ENCODE results near the gene ADPRS. TPM values are rescaled to one million over a fixed set of nuclear protein-coding genes. Genes with fewer than 3 reads are reported as not detected.

Gene ADPRS
- total and polyA plus RNA-seq, 2 experiments from 2014 or later, result 22.6 to 46.6 TPM

DNA sequence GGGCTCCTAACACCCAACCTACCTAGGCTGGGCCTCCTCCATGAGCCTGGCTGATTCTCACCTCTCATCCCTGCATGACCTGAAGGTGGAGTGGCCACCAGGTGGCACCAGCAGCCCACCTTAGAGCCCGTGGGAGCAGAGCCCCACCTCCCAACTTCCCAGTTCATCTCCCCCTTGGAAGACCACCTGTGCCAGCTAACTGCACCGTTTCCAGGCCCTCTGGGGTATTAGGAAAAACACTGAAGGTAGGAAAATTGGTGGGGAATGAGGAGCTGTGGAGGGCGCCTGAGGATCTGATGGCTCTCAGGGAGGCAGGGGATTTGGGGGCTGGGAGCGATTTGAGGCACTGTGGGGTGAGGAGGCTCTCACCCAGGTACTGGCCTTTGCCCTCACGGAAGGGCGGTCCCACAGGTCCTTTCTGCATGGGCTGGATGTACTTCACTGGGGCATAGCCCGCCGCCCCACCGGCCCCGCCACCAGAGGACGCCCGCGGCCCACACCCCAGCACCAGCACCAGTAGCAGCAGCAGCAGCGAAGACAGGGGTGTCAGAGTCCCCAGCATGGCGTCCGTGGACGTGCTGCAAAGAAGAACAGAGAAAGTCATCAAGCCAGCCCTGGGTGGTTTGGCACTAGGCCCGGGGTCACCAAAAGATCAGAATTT, 11.1 kb downstream of the ADPRS start:
- H3K27ac Mint-ChIP-seq, result 0 out of 2 replicates have a peak overlapping the region, but pooled peaks have one; percentile 36
- H2AFZ ChIP-seq, result peak overlapping the region; percentile 90

More for the DNA sequence above, 11.1 kb downstream of the ADPRS start:
- peaks cover 17% of the 10 kb centered on the region for H3K4me1 Mint-ChIP-seq
- TF ChIP-seq, protein P1, sequence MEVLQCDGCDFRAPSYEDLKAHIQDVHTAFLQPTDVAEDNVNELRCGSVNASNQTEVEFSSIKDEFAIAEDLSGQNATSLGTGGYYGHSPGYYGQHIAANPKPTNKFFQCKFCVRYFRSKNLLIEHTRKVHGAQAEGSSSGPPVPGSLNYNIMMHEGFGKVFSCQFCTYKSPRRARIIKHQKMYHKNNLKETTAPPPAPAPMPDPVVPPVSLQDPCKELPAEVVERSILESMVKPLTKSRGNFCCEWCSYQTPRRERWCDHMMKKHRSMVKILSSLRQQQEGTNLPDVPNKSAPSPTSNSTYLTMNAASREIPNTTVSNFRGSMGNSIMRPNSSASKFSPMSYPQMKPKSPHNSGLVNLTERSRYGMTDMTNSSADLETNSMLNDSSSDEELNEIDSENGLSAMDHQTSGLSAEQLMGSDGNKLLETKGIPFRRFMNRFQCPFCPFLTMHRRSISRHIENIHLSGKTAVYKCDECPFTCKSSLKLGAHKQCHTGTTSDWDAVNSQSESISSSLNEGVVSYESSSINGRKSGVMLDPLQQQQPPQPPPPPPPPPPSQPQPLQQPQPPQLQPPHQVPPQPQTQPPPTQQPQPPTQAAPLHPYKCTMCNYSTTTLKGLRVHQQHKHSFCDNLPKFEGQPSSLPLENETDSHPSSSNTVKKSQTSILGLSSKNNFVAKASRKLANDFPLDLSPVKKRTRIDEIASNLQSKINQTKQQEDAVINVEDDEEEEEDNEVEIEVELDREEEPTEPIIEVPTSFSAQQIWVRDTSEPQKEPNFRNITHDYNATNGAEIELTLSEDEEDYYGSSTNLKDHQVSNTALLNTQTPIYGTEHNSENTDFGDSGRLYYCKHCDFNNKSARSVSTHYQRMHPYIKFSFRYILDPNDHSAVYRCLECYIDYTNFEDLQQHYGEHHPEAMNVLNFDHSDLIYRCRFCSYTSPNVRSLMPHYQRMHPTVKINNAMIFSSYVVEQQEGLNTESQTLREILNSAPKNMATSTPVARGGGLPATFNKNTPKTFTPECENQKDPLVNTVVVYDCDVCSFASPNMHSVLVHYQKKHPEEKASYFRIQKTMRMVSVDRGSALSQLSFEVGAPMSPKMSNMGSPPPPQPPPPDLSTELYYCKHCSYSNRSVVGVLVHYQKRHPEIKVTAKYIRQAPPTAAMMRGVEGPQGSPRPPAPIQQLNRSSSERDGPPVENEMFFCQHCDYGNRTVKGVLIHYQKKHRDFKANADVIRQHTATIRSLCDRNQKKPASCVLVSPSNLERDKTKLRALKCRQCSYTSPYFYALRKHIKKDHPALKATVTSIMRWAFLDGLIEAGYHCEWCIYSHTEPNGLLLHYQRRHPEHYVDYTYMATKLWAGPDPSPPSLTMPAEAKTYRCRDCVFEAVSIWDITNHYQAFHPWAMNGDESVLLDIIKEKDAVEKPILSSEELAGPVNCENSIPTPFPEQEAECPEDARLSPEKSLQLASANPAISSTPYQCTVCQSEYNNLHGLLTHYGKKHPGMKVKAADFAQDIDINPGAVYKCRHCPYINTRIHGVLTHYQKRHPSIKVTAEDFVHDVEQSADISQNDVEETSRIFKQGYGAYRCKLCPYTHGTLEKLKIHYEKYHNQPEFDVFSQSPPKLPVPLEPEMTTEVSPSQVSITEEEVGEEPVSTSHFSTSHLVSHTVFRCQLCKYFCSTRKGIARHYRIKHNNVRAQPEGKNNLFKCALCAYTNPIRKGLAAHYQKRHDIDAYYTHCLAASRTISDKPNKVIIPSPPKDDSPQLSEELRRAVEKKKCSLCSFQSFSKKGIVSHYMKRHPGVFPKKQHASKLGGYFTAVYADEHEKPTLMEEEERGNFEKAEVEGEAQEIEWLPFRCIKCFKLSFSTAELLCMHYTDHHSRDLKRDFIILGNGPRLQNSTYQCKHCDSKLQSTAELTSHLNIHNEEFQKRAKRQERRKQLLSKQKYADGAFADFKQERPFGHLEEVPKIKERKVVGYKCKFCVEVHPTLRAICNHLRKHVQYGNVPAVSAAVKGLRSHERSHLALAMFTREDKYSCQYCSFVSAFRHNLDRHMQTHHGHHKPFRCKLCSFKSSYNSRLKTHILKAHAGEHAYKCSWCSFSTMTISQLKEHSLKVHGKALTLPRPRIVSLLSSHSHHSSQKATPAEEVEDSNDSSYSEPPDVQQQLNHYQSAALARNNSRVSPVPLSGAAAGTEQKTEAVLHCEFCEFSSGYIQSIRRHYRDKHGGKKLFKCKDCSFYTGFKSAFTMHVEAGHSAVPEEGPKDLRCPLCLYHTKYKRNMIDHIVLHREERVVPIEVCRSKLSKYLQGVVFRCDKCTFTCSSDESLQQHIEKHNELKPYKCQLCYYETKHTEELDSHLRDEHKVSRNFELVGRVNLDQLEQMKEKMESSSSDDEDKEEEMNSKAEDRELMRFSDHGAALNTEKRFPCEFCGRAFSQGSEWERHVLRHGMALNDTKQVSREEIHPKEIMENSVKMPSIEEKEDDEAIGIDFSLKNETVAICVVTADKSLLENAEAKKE (CRISPR knock-in tag; IDR thresholded peaks at IDR 0.05), result no peak
- TF ChIP-seq, protein P2, sequence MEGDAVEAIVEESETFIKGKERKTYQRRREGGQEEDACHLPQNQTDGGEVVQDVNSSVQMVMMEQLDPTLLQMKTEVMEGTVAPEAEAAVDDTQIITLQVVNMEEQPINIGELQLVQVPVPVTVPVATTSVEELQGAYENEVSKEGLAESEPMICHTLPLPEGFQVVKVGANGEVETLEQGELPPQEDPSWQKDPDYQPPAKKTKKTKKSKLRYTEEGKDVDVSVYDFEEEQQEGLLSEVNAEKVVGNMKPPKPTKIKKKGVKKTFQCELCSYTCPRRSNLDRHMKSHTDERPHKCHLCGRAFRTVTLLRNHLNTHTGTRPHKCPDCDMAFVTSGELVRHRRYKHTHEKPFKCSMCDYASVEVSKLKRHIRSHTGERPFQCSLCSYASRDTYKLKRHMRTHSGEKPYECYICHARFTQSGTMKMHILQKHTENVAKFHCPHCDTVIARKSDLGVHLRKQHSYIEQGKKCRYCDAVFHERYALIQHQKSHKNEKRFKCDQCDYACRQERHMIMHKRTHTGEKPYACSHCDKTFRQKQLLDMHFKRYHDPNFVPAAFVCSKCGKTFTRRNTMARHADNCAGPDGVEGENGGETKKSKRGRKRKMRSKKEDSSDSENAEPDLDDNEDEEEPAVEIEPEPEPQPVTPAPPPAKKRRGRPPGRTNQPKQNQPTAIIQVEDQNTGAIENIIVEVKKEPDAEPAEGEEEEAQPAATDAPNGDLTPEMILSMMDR (conservative IDR thresholded peaks at IDR 0.05; ENCODE audit: low read depth in 2 of 2), result peak; percentile 91 to 98
- no peaks in the 10 kb centered on the region; the same call in 2 of the 3 replicates for H3K9me3 Mint-ChIP-seq
- ATAC-seq (peak; percentile 83), DNase-seq (ENCODE audit: low spot score) (peak; percentile 93)
- no peaks in the 10 kb centered on the region for H3K36me3 ChIP-seq (ENCODE audit: insufficient read depth)
- peaks cover 6% of the 10 kb centered on the region for H3K4me1 ChIP-seq (ENCODE audit: insufficient read depth)
- no peak overlapping the region for H3K4me3 ChIP-seq
- H3K9me2 ChIP-seq (ENCODE audit: insufficient read depth), result no peaks in the 10 kb centered on the region
- peaks cover 4% of the 10 kb centered on the region; the same call in 1 of the 3 replicates for H3K36me3 Mint-ChIP-seq (ENCODE audit: low read depth)
- no peak overlapping the region for H3K27ac ChIP-seq (ENCODE audit: low read depth)
- H3K27me3 ChIP-seq (ENCODE audit: insufficient read depth), result no peaks in the 10 kb centered on the region
- 0 out of 2 replicates have a peak overlapping the region, but pooled peaks have one; percentile 60 for H3K4me2 ChIP-seq
- no peak overlapping the region for H3K4me3 Mint-ChIP-seq
- H4K20me1 ChIP-seq (replicated peaks; ENCODE audit: insufficient read depth), result no peaks in the 10 kb centered on the region
- H3K79me2 ChIP-seq (replicated peaks; ENCODE audit: insufficient read depth), result no peaks in the 10 kb centered on the region
- H3F3A ChIP-seq (replicated peaks; ENCODE audit: low read depth), result 0 out of 2 replicates have a peak, but pooled peaks cover 16% of the 10 kb centered on the region
- peaks cover 5% of the 10 kb centered on the region for H3K27me3 Mint-ChIP-seq (ENCODE audit: insufficient read depth, low read depth, poor library complexity)

All from GM23338 (cell line).